Measurements from ENCODE around the gene MARCHF3.
"Not testable (repeated sequence)": the region's sequence is repeated elsewhere in the genome, so short reads cannot be mapped to it uniquely, and the experiment has no call there.

The MARCHF3 gene

GRCh38 chr5:126866851-126867636 lies 163.3 kb downstream of the MARCHF3 start:
- DNase-seq = no peak

DNA sequence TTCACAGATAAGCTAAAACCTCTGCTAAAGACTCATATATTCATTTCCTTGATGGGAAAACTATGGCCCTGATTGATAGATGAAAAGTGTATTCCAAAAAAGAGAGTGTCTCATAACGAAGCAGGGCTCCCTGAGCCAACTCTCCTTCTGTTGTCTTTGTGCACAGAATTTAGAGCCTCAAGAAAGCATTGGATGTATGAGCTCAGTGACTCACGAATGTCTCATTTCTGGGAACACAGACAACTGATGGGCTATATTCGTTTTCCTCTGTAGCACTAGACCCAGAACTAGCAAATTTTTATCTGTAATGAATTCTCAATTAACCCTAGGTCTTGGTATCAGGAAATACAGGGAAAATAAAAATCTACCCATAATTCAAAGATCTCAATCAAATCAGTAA lies 165.1 kb downstream of the MARCHF3 start:
- no peak for DNase-seq

- no peak for DNase-seq
Measured at GRCh38 chr5:126864042-126864688, 166.2 kb downstream of the MARCHF3 start.

- no peak for DNase-seq
Measured at GRCh38 chr5:126863402-126863801, 167.0 kb downstream of the MARCHF3 start.

DNA sequence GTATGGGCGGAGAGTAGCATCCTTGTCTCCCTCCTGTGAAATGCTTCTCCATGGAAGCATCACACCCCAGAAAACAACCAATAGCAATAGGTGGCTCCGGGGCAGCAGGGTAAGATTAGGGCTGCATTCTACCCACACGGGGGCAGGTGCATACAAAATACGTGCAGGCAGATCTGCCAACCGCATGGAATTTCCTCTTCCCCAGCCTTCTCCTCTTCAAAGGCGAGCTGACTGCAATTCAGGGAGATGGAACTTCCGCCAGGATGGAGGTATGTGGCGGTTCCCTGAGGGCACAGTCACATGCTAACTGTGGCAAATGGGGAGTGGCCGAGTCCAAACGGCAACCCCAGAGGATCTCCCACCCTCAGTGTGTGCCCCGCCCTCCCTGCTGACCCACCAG lies 171.9 kb downstream of the MARCHF3 start:
- no peak for DNase-seq

- no peak for DNase-seq
Measured at GRCh38 chr5:126857472-126858410, 172.6 kb downstream of the MARCHF3 start.

- DNase-seq = no peak
Measured at GRCh38 chr5:126855266-126855665, 175.1 kb downstream of the MARCHF3 start.

- no peak for DNase-seq
Measured at GRCh38 chr5:126854526-126855110, 175.7 kb downstream of the MARCHF3 start.

DNA sequence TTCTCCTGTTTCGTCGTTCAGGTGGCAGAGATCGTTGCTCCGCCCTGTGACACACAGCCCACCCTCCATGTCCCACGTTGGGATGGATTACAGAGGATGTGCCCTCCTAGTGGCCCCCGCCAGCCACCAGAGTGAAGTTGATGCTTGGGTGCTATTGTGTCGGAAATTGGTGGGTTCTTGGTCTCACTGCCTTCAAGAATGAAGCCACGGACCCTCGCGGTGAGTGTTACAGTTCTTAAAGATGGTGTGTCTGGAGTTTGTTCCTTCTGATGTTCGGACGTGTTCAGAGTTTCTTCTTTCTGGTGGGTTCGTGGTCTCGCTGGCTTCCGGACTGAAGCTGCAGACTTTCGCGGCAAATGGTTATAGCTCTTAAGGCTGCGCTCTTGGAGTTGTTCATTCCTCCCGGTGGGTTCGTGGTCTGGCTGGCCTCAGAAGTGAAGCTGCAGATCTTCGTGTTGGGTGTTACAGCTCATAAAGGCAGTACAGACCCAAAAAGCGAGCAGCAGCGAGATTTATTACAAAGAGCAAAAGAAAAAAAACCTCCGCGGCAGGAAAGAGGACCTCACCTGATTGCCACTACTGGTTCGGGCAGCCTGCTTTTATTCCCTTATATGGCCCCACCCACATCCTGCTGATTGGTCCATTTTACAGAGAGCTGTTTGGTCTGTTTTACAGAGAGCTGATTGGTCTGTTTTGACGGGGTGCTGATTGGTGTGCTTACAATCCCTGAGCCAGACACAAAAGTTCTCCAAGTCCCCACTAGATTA lies 176.6 kb downstream of the MARCHF3 start:
- DNase-seq = not testable (repeated sequence)

DNA sequence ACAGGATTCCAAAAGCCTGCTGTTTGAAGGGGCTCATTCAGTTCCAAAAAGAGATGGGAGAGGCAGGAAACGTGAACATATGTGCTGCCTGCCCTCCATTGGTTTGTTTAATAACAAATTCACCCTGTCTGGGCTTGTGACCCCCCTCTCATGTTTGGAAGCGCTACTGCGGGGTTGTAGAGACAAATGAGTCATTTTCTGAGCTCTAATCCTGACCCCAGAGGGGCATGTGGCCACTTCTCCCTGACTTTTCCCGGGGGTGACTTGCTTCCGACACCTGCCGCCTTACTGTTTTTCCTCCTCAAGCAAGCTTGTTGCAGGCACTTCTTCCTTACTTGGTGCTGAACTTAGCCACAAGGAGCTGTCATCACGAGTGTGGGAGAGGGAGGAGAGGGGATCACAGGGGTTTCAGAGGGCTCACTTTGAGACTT lies 177.5 kb downstream of the MARCHF3 start:
- DNase-seq = no peak

DNA sequence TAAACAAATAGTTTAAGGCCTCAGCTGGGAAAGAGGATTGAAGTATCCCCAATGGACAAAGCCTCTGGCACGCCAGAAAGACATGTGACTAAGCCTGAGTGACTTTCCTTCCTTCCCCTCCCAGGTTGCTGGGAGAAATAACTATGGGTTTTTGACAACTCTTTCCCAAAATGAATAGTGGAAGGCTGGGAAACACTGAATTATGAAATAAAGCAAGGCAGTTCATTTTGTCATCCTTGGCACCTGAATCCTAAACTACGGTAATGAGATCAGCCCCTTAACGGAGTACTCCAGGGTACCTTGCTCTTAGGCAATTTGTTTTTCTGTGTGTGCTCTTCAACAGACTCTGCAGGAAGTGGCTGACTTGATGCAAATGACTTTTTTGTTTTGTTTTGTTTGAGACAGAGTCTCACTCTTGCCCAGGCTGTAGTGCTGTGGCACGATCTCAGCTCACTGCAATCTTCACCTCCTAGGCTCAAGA lies 178.2 kb downstream of the MARCHF3 start:
- DNase-seq = no peak

- no peak for DNase-seq
Measured at GRCh38 chr5:126851501-126852011, 178.8 kb downstream of the MARCHF3 start.

DNA sequence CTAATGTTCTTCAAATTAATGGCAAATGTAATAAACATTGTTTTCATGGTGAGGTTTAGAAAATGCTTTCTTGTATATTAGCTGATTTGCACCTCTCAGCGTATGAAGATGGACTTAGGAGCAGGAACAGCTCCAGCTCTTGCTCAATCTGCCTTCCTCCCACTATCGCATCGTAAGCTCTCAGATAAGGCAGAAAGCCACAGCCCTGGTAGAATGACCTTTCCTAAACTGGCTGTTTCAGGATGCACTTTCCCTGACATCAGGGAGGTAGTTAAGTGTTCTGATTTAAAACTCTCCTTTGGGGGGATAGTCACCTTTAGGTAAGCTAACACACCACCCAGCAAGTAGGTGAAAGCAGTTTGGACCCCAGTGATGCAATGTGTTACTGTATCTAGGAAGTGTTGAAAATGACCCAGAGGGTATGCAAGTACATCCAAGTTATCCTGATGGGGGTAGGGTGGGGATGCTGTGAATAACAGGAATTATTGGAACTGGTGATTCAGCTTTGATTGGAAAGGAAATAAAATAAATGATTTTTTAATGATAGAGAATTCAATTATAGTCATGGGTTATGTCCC lies 181.2 kb downstream of the MARCHF3 start:
- no peak for DNase-seq

GRCh38 chr5:126848253-126848652 lies 182.1 kb downstream of the MARCHF3 start:
- no peak for DNase-seq

- DNase-seq = no peak
Measured at GRCh38 chr5:126847826-126848251, 182.5 kb downstream of the MARCHF3 start.

DNA sequence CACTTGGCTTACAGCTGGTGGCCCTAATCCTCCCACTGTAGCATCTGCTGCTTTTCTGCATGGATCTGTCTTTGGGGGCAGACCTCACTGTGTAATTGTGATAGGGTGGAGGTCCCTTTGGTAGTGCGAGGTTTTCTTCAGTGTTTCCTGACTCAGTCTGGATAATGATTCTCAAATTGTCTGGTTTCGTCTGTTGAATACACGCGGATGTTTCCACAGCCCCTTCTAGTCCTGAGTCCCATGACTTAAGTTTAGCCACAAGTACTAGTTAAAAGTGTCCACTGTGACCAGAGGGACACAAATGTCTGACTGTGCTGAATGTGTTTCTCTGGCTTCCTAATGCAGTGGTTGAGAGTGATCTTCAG lies 182.9 kb downstream of the MARCHF3 start:
- no peak for DNase-seq

DNA sequence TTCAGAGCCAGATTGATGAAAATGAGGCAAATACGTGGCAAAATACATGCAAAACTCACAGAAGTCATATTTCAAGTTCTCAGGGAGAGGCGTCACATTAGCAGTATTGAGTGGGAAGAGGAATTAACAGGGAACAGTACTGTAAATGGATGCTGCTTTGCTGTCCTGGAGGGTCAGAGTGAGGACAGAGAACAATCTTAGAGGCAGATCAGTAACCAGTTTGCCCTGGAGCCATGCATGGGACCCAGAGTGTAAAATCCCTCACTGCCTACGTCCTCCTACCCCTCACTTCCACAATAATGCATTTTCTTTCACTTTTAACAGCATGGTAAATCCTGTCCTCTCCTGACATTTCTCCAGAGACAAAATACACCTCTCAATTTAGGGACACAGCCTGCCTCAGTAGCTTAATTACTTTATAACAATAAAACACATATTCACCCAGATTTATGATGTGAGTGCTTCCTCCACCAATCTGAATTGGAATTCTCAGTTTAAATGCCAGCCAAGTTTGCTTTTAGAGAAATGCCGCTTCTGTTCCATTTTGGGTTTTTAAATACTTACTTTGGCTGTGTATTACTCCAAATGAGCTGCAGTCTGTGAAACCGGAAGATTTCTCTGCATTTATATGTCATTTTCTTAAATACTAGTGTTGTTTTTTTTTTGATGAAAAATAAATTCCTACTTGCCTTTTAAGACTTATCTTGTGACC lies 183.5 kb downstream of the MARCHF3 start:
- no peak for DNase-seq

DNA sequence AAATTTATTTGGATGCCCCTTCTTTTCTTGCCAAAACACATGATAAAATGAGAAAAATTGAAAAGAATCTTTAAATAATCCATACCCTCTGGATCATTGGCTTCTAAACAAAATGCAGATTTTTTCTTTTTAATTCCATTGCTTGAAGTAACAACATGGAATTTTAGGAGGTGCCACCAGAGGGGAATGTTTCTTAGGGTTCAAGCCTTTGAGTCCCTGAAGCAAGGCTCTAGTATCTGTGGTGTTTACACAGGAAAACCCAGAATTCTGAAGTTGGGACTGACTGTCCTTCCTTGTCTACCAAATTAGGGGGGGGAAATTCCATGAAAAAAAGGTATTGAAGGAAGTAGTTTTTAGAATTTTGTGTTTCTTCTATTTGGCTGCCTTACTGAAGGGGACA lies 184.0 kb downstream of the MARCHF3 start:
- no peak for DNase-seq

- DNase-seq = not testable (repeated sequence)
Measured at GRCh38 chr5:126845470-126846070, 184.8 kb downstream of the MARCHF3 start.

DNA sequence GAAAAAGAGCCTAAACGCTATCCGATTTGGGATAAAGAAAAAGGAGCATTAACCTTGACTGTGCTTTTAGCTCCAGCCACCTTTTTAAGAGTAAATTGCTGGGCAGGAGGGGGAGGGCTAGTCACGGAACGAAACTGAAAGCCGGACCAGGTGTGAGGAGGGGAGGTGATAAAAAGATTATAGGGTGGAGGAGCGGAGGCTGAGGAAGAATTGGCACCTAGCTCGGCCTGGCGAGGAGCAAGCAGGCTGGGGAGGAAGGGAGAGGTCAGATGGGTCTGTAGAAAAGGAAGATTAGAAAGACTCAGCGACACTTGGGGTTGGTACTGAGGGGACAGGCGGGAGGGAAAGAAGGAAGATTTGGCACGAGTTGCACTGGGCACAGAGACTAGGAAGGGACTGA lies 187.0 kb downstream of the MARCHF3 start:
- not testable (repeated sequence) for DNase-seq

Data from NCI-H1092 treated with DMSO at 0.1 percent for 48 hours (cell line).